Measurements from ENCODE around the gene FALEC. TPM values are rescaled to one million over a fixed set of nuclear protein-coding genes. Genes with fewer than 3 reads are reported as not detected.

FALEC gene
- polyA plus RNA-seq, 1 donor from 2014 or later = not detected

DNA sequence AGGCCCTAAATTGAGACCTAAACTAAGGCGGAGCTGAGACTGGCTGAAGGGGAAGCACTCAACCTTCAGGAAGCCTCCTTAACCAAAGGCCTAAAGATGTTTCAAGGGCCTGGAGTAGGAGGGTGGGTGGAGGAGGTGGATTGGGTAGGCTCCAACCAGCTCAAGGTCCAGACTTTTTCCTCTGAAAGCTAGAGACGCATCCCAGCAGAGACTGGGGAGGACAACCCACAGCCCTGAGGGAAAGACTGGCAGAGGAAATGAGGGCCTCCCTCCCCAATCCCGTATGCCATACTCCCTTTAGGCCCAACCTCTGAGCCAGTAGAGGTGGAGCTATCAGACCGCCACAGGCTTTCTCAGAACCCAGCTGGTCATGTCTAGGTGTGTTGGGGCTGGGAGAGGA, 6.6 kb upstream of the FALEC start:
- H3K36me3 ChIP-seq (ENCODE audit: insufficient read depth, low read length) = no peaks in the 10 kb centered on the region
- no peaks in the 10 kb centered on the region for H3K79me2 ChIP-seq (replicated peaks; ENCODE audit: insufficient read depth, low read length)
- no peak for TF ChIP-seq EZH2 (IDR thresholded peaks at IDR 0.05; ENCODE audit: borderline replicate concordance, insufficient read depth, low read length, poor library complexity, severe bottlenecking)
- no peak for TF ChIP-seq EP300 (conservative IDR thresholded peaks at IDR 0.05; ENCODE audit: poor library complexity, severe bottlenecking)
- no peak for TF ChIP-seq RAD21 (conservative IDR thresholded peaks at IDR 0.05)
- TF ChIP-seq POLR2AphosphoS5 (IDR thresholded peaks at IDR 0.05) = no peak
- TF ChIP-seq MXI1 (conservative IDR thresholded peaks at IDR 0.05; ENCODE audit: poor library complexity, severe bottlenecking) = no peak
- TF ChIP-seq, protein P1, sequence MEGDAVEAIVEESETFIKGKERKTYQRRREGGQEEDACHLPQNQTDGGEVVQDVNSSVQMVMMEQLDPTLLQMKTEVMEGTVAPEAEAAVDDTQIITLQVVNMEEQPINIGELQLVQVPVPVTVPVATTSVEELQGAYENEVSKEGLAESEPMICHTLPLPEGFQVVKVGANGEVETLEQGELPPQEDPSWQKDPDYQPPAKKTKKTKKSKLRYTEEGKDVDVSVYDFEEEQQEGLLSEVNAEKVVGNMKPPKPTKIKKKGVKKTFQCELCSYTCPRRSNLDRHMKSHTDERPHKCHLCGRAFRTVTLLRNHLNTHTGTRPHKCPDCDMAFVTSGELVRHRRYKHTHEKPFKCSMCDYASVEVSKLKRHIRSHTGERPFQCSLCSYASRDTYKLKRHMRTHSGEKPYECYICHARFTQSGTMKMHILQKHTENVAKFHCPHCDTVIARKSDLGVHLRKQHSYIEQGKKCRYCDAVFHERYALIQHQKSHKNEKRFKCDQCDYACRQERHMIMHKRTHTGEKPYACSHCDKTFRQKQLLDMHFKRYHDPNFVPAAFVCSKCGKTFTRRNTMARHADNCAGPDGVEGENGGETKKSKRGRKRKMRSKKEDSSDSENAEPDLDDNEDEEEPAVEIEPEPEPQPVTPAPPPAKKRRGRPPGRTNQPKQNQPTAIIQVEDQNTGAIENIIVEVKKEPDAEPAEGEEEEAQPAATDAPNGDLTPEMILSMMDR (IDR thresholded peaks at IDR 0.05; ENCODE audit: poor library complexity, severe bottlenecking) = no peak
- TF ChIP-seq, protein P2, sequence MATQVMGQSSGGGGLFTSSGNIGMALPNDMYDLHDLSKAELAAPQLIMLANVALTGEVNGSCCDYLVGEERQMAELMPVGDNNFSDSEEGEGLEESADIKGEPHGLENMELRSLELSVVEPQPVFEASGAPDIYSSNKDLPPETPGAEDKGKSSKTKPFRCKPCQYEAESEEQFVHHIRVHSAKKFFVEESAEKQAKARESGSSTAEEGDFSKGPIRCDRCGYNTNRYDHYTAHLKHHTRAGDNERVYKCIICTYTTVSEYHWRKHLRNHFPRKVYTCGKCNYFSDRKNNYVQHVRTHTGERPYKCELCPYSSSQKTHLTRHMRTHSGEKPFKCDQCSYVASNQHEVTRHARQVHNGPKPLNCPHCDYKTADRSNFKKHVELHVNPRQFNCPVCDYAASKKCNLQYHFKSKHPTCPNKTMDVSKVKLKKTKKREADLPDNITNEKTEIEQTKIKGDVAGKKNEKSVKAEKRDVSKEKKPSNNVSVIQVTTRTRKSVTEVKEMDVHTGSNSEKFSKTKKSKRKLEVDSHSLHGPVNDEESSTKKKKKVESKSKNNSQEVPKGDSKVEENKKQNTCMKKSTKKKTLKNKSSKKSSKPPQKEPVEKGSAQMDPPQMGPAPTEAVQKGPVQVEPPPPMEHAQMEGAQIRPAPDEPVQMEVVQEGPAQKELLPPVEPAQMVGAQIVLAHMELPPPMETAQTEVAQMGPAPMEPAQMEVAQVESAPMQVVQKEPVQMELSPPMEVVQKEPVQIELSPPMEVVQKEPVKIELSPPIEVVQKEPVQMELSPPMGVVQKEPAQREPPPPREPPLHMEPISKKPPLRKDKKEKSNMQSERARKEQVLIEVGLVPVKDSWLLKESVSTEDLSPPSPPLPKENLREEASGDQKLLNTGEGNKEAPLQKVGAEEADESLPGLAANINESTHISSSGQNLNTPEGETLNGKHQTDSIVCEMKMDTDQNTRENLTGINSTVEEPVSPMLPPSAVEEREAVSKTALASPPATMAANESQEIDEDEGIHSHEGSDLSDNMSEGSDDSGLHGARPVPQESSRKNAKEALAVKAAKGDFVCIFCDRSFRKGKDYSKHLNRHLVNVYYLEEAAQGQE (IDR thresholded peaks at IDR 0.05; ENCODE audit: borderline replicate concordance) = no peak
- no peak for TF ChIP-seq SMC3 (conservative IDR thresholded peaks at IDR 0.05; ENCODE audit: poor library complexity)
- TF ChIP-seq TAF1 (IDR thresholded peaks at IDR 0.05; ENCODE audit: low read depth) = no peak
- no peak overlapping the region for H3K9ac ChIP-seq (ENCODE audit: low read length)
- no peaks in the 10 kb centered on the region for H3K27me3 ChIP-seq (ENCODE audit: insufficient read depth, low read depth, low read length)
- H4K20me1 ChIP-seq (ENCODE audit: insufficient read depth) = no peaks in the 10 kb centered on the region
- no peak overlapping the region for H2AFZ ChIP-seq (ENCODE audit: low read depth, low read length)
- no peak overlapping the region for H3K4me3 ChIP-seq (ENCODE audit: low read length)
- H3K9me2 ChIP-seq (ENCODE audit: insufficient read depth, low read length) = no peaks in the 10 kb centered on the region
- H3K9me3 ChIP-seq (ENCODE audit: low read length) = no peaks in the 10 kb centered on the region
- H3F3A ChIP-seq (ENCODE audit: insufficient read depth, low read length, poor library complexity, severe bottlenecking) = no peaks in the 10 kb centered on the region
- no peak overlapping the region for H3K27ac ChIP-seq (ENCODE audit: low read length)
- H3K4me2 ChIP-seq (ENCODE audit: low read length) = no peak overlapping the region

DNA sequence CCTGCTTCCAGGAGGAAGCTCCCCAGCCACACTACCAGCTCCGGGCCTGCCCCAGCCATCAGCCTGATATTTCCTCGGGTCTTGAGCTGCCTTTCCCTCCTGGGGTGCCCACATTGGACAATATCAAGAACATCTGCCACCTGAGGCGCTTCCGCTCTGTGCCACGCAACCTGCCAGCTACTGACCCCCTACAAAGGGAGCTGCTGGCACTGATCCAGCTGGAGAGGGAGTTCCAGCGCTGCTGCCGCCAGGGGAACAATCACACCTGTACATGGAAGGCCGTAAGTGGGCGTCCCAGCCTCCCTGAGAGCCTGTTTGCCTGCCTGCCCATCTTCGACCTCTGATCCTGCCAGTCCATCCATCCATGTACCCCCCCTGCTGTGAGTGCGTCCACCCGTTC, 4.0 kb upstream of the FALEC start:
- Histone ChIP-seq H3K9me2 (ENCODE audit: insufficient read depth, low read length) (no peaks in the 10 kb centered on the region), H3K36me3 (ENCODE audit: insufficient read depth, low read length) (no peaks in the 10 kb centered on the region), H4K20me1 (ENCODE audit: insufficient read depth) (no peaks in the 10 kb centered on the region), H3K27ac (ENCODE audit: low read length) (no peak overlapping the region), H3K4me2 (ENCODE audit: low read length) (no peak overlapping the region), H3K27me3 (ENCODE audit: insufficient read depth, low read depth, low read length) (no peaks in the 10 kb centered on the region), H3K4me3 (ENCODE audit: low read length) (no peak overlapping the region), H3F3A (ENCODE audit: insufficient read depth, low read length, poor library complexity, severe bottlenecking) (no peaks in the 10 kb centered on the region), H2AFZ (ENCODE audit: low read depth, low read length) (no peak overlapping the region), H3K79me2 (replicated peaks; ENCODE audit: insufficient read depth, low read length) (no peaks in the 10 kb centered on the region), H3K9me3 (ENCODE audit: low read length) (no peaks in the 10 kb centered on the region), H3K9ac (ENCODE audit: low read length) (no peak overlapping the region)
- TF ChIP-seq TAF1 (IDR thresholded peaks at IDR 0.05; ENCODE audit: low read depth) (no peak), RAD21 (conservative IDR thresholded peaks at IDR 0.05) (no peak), EP300 (conservative IDR thresholded peaks at IDR 0.05; ENCODE audit: poor library complexity, severe bottlenecking) (no peak), EZH2 (IDR thresholded peaks at IDR 0.05; ENCODE audit: borderline replicate concordance, insufficient read depth, low read length, poor library complexity, severe bottlenecking) (no peak), SMC3 (conservative IDR thresholded peaks at IDR 0.05; ENCODE audit: poor library complexity) (no peak), MXI1 (conservative IDR thresholded peaks at IDR 0.05; ENCODE audit: poor library complexity, severe bottlenecking) (no peak), POLR2AphosphoS5 (IDR thresholded peaks at IDR 0.05) (no peak)
- TF ChIP-seq, protein P1 (IDR thresholded peaks at IDR 0.05; ENCODE audit: poor library complexity, severe bottlenecking) = no peak
- TF ChIP-seq, protein P2 (IDR thresholded peaks at IDR 0.05; ENCODE audit: borderline replicate concordance) = no peak
